Stomach (tissue), 4 donors: Measurements from ENCODE around the gene SMAD6.

Experiments used
- EP300 ChIP-seq: sonication (generic); formaldehyde crosslinking; IDR thresholded peaks from one replicate; pipeline ENCODE4 v1.6.1; 2017; ENCODE audit warnings: antibody characterized with exemption
- POLR2AphosphoS5 ChIP-seq, 3 donors: sonication (generic); formaldehyde crosslinking; IDR thresholded peaks; one replicate each; pipeline ENCODE4 v1.6.1; 2016; ENCODE audit warnings: antibody characterized with exemption in 3 of 3
- TF ChIP-seq, protein P1 (sequence below), 7 experiments: fragments of 450-650 bp in 4 of 7; fragments of 200-600 bp in 3 of 7; sonication (generic) in 3 of 7; IDR thresholded peaks; one replicate each; pipeline ENCODE4 v1.5.1; 2016 to 2019; ENCODE audit warnings: antibody characterized with exemption in 7 of 7, control low read depth in 2 of 7, mild to moderate bottlenecking in 1 of 7

GRCh38 chr15:66659384-66659783 is 42.7 kb upstream of the SMAD6 start:
- TF ChIP-seq, protein P1, sequence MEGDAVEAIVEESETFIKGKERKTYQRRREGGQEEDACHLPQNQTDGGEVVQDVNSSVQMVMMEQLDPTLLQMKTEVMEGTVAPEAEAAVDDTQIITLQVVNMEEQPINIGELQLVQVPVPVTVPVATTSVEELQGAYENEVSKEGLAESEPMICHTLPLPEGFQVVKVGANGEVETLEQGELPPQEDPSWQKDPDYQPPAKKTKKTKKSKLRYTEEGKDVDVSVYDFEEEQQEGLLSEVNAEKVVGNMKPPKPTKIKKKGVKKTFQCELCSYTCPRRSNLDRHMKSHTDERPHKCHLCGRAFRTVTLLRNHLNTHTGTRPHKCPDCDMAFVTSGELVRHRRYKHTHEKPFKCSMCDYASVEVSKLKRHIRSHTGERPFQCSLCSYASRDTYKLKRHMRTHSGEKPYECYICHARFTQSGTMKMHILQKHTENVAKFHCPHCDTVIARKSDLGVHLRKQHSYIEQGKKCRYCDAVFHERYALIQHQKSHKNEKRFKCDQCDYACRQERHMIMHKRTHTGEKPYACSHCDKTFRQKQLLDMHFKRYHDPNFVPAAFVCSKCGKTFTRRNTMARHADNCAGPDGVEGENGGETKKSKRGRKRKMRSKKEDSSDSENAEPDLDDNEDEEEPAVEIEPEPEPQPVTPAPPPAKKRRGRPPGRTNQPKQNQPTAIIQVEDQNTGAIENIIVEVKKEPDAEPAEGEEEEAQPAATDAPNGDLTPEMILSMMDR (IDR thresholded peaks at IDR 0.05), result no peak
- TF ChIP-seq EP300, result no peak
- no peak for TF ChIP-seq POLR2AphosphoS5 (IDR thresholded peaks at IDR 0.05)
